Astrocyte (in vitro differentiated cells and primary cell): ENCODE data around the gene C1orf159. TPM values are rescaled to one million over a fixed set of nuclear protein-coding genes. Genes with fewer than 3 reads are reported as not detected.

ENCODE experiments used
- DNase-seq: peaks from one replicate; pipeline ENCODE4 v3.0.0-alpha.2; 2010; ENCODE audit warnings: low read depth
- FAIRE-seq: peaks from 2 replicates; lab custom pipeline; 2011; peaks lifted over from hg19 to GRCh38; lab: Jason Lieb, UNC
- H2AFZ ChIP-seq: 2 replicates; pipeline ENCODE4 v1.6.0; 2012; ENCODE audit warnings: low read depth, low read length, inconsistent platforms
- H3K27ac ChIP-seq: 2 replicates; pipeline ENCODE4 v1.5.1; 2011; ENCODE audit warnings: low read depth, low read length, inconsistent platforms
- H3K27me3 ChIP-seq: 2 replicates; pipeline ENCODE4 v1.6.0; 2011; ENCODE audit warnings: low read length, inconsistent platforms; ENCODE audit not compliant: insufficient read depth
- H3K36me3 ChIP-seq: 2 replicates; pipeline ENCODE4 v1.5.1; 2011; ENCODE audit warnings: low read length, inconsistent platforms; ENCODE audit not compliant: insufficient read depth
- H3K4me1 ChIP-seq: 2 replicates; pipeline ENCODE4 v1.5.1; 2011; ENCODE audit warnings: low read length, inconsistent platforms; ENCODE audit not compliant: insufficient read depth
- H3K4me2 ChIP-seq: 2 replicates; pipeline ENCODE4 v1.6.0; 2012; ENCODE audit warnings: low read length, inconsistent platforms
- H3K4me3 ChIP-seq: 2 replicates; pipeline ENCODE4 v1.5.1; 2011; ENCODE audit warnings: low read depth, mild to moderate bottlenecking, low read length, inconsistent platforms; ENCODE audit not compliant: insufficient read depth
- H3K79me2 ChIP-seq: 2 replicates; pipeline ENCODE4 v1.6.0; 2012; ENCODE audit warnings: mild to moderate bottlenecking, low read length, inconsistent platforms; ENCODE audit not compliant: insufficient read depth
- H3K9ac ChIP-seq: 2 replicates; pipeline ENCODE4 v1.6.0; 2012; ENCODE audit warnings: mild to moderate bottlenecking, low read length, inconsistent platforms
- H3K9me3 ChIP-seq: 2 replicates; pipeline ENCODE4 v1.5.1; 2012; ENCODE audit warnings: low read depth, mild to moderate bottlenecking, low read length, inconsistent platforms; ENCODE audit not compliant: insufficient read depth
- H4K20me1 ChIP-seq: 2 replicates; pipeline ENCODE4 v1.6.0; 2012; ENCODE audit warnings: low read length, inconsistent platforms; ENCODE audit not compliant: insufficient read depth
- H3K27ac Mint-ChIP-seq: one replicate; pipeline ENCODE4 v1.8.0; 2021; ENCODE audit warnings: mild to moderate bottlenecking, mixed read lengths; ENCODE audit not compliant: unreplicated experiment
- H3K27me3 Mint-ChIP-seq: one replicate; pipeline ENCODE4 v1.8.0; 2021; ENCODE audit warnings: low read depth, mixed read lengths; ENCODE audit not compliant: unreplicated experiment
- H3K36me3 Mint-ChIP-seq: one replicate; pipeline ENCODE4 v1.8.0; 2021; ENCODE audit warnings: low read depth, mixed read lengths; ENCODE audit not compliant: unreplicated experiment
- H3K4me1 Mint-ChIP-seq: one replicate; pipeline ENCODE4 v1.8.0; 2021; ENCODE audit warnings: low read depth, mixed read lengths; ENCODE audit not compliant: unreplicated experiment
- H3K4me3 Mint-ChIP-seq: one replicate; pipeline ENCODE4 v1.8.0; 2021; ENCODE audit warnings: mild to moderate bottlenecking, moderate library complexity, mixed read lengths; ENCODE audit not compliant: unreplicated experiment
- H3K9me3 Mint-ChIP-seq: one replicate; pipeline ENCODE4 v1.8.0; 2021; ENCODE audit warnings: mild to moderate bottlenecking, mixed read lengths; ENCODE audit not compliant: unreplicated experiment
- EZH2 ChIP-seq: IDR thresholded peaks from 2 replicates; pipeline ENCODE4 v1.6.1; 2012; ENCODE audit warnings: mild to moderate bottlenecking, low read length, inconsistent platforms; ENCODE audit not compliant: insufficient read depth
- total RNA-seq: library from RNA; stranded (reverse); gene quantifications from 2 replicates; pipeline ENCODE4 v1.2.1, GENCODE V29; 2021
- TF ChIP-seq, protein P1 (sequence below): IDR thresholded peaks from 2 replicates; pipeline ENCODE4 v1.5.1; 2011; ENCODE audit warnings: low read depth, mild to moderate bottlenecking, inconsistent platforms, low read length, moderate library complexity; ENCODE audit not compliant: insufficient read depth

The C1orf159 gene
- total RNA-seq, 1 donor from 2014 or later: 13.9 TPM

DNA sequence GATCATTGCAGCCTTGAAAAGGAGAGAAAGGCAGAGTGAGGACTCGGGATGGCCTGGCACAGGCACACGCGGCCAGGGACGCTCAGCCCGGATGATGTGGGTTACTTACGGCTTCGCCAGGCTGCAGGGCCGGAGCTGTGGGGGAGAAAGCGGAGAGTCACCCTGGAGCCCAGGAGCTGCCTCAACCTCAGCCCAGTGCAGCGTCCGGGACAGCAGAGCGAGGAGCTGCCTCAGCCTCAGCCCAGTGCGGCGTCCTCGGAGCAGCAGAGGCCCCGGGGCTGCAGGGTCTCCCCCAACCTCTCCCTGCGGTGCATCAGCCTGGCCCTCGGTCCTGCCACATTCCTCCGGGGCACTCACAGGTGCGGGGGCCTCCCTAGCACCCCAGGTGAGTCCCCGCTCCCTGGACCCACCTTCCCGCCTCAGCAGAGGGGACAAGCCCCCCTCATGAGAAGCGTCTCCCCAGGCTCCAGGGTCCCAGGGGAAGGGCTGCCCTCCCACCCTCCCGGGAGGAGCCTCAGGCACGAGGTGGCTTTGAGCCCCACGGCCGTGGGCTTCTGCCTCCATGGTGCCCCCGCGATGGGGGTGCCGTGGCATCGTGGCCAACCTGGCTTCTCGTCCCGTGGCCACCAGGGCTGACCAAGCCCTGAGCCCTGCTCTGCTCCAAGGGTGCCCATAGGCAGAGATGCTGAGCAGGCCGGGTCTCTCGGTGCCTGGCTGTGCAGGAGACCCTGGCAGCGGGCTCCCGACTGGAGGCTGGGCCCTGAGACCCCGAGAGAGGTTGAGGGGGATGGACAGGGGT, 31.3 kb downstream of the C1orf159 start:
- H3K4me1 Mint-ChIP-seq: no peaks in the 10 kb centered on the region

DNA sequence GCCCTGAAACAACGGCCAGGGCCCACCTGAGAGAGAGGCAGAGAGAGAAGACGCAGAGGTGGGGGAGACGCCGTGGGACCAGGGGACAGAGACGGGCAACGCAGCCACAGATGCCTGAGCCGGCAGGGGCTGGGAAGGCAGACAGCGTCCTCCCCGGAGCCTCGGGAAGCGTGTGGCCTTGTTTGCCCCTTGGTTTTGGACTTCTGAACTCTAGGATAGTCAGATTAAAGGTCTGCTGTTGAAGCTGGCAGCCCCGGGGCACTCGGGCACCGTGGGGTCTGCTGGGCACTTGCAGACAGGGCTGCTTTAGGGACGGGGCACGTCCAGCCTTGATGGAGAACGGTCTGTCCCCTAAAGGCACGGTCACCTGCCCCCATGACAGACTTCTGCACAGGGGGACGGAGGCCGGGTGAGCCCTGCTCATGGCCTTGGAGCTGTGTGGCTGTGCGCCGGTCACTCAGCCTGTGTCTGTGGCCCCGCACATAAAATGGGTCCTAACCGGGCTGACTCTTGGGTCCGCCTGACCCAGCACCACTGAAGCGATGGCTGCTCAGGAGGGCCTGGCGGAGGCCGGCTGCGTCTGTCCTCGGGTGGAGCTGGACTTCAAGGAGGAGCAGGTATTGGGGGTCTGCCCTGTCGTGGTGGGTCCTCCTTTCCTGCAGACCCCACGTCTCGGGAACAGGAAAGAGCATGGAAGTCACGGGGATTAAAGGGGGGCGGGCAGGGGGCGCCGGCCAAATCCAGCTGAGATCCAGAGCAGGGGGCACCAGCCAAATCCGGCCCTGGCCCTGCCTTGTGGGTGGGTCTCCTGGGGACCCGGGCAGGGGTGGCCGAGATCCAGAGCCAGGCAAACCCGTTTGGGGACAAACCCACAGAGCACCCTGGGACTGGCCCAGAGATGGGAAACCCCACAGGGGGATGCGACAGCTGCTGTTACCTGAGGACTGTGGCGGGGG, 32.2 kb downstream of the C1orf159 start:
- Histone ChIP-seq H3K9ac (no peak overlapping the region), H3K27ac (no peak overlapping the region), H4K20me1 (no peaks in the 10 kb centered on the region), H3K4me1 (peaks cover 12% of the 10 kb centered on the region), H2AFZ (no peak overlapping the region), H3K4me3 (no peak overlapping the region), H3K27me3 (no peaks in the 10 kb centered on the region), H3K79me2 (no peaks in the 10 kb centered on the region), H3K36me3 (no peaks in the 10 kb centered on the region), H3K9me3 (no peaks in the 10 kb centered on the region), H3K4me2 (no peak overlapping the region)
- no peak for TF ChIP-seq EZH2
- TF ChIP-seq, protein P1, sequence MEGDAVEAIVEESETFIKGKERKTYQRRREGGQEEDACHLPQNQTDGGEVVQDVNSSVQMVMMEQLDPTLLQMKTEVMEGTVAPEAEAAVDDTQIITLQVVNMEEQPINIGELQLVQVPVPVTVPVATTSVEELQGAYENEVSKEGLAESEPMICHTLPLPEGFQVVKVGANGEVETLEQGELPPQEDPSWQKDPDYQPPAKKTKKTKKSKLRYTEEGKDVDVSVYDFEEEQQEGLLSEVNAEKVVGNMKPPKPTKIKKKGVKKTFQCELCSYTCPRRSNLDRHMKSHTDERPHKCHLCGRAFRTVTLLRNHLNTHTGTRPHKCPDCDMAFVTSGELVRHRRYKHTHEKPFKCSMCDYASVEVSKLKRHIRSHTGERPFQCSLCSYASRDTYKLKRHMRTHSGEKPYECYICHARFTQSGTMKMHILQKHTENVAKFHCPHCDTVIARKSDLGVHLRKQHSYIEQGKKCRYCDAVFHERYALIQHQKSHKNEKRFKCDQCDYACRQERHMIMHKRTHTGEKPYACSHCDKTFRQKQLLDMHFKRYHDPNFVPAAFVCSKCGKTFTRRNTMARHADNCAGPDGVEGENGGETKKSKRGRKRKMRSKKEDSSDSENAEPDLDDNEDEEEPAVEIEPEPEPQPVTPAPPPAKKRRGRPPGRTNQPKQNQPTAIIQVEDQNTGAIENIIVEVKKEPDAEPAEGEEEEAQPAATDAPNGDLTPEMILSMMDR: no peak
- FAIRE-seq: no peak
- Mint-ChIP-seq H3K27ac (peak overlapping the region; percentile 34), H3K27me3 (peaks cover 2% of the 10 kb centered on the region), H3K9me3 (no peaks in the 10 kb centered on the region), H3K36me3 (peaks cover 4% of the 10 kb centered on the region), H3K4me3 (no peak overlapping the region), H3K4me1 (no peaks in the 10 kb centered on the region)
- DNase-seq: no peak

More for the DNA sequence above, 31.3 kb downstream of the C1orf159 start:
- H2AFZ ChIP-seq: no peak overlapping the region
- H3K9me3 ChIP-seq: no peaks in the 10 kb centered on the region
- no peak overlapping the region for H3K27ac Mint-ChIP-seq
- H3K9me3 Mint-ChIP-seq: no peaks in the 10 kb centered on the region
- H3K27me3 ChIP-seq: no peaks in the 10 kb centered on the region
- no peak for DNase-seq
- no peaks in the 10 kb centered on the region for H3K36me3 ChIP-seq
- no peak overlapping the region for H3K4me3 ChIP-seq
- no peak overlapping the region for H3K4me2 ChIP-seq
- H3K4me1 ChIP-seq: peaks cover 8% of the 10 kb centered on the region
- H3K9ac ChIP-seq: no peak overlapping the region
- peaks cover 4% of the 10 kb centered on the region for H3K36me3 Mint-ChIP-seq
- FAIRE-seq: no peak
- H4K20me1 ChIP-seq: no peaks in the 10 kb centered on the region
- H3K27me3 Mint-ChIP-seq: peaks cover 2% of the 10 kb centered on the region
- TF ChIP-seq, protein P1: no peak
- TF ChIP-seq EZH2: no peak
- H3K79me2 ChIP-seq: no peaks in the 10 kb centered on the region
- no peak overlapping the region for H3K4me3 Mint-ChIP-seq
- no peak overlapping the region for H3K27ac ChIP-seq
